Adrenal gland (tissue), 5 donors: Measurements from ENCODE around the gene BCOR.

ENCODE experiments used
- POLR2A ChIP-seq, 2 donors: fragments of 450-650 bp; IDR thresholded peaks; one replicate each; pipeline ENCODE4 v1.6.1; 2017; ENCODE audit warnings: antibody characterized with exemption in 2 of 2, mild to moderate bottlenecking in 2 of 2, moderate library complexity in 1 of 2
- TF ChIP-seq, protein P1 (sequence below), 6 experiments: fragments of 450-650 bp in 4 of 6; fragments of 200-600 bp in 2 of 6; sonication (generic) in 1 of 6; IDR thresholded peaks; 1 replicate in 5 of 6; 2 replicates in 1 of 6; pipeline versions ENCODE4 v1.5.1 to v1.8.0; 2016 to 2021; ENCODE audit warnings: antibody characterized with exemption in 6 of 6, mild to moderate bottlenecking in 2 of 6, moderate library complexity in 1 of 6
- donor health status: DM: no; HTN: no; CAD: no.

DNA sequence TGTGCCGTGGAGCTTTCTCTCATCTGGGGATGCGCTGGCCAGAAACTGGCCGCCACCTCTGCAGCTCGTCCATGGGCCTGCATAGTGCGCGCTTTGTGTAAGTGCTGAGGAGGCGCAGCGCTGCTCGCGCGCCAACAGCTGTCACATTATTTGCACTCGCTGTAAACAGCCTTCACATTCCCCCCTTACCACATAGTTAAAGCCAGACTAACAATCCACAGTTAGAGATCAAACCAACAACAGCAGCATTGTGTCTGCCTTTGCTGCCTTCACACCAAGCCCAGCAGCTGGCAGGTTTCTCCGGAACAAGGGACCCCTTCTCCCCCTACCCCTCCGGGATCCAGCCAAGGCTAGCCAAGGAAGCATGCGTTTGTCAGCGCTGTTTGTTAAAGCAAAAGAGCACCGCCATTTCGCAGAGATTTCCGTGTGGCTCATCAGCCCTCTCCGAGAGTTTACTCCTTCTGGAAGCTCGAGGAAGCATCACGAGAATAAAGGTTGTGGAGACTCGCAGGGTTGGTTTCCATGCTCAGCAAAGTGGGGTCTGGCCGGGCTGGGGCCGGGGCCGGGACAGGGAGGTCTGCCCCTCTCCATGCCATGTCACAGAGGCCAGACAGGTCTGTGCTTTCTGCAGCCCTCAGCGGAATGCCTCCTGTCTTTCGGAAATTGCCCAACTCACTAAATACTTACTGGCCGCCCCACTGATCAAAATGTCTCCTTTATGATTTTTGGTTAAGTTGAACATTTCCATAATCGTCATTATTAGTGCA is 11.0 kb downstream of the BCOR start:
- TF ChIP-seq, protein P1, sequence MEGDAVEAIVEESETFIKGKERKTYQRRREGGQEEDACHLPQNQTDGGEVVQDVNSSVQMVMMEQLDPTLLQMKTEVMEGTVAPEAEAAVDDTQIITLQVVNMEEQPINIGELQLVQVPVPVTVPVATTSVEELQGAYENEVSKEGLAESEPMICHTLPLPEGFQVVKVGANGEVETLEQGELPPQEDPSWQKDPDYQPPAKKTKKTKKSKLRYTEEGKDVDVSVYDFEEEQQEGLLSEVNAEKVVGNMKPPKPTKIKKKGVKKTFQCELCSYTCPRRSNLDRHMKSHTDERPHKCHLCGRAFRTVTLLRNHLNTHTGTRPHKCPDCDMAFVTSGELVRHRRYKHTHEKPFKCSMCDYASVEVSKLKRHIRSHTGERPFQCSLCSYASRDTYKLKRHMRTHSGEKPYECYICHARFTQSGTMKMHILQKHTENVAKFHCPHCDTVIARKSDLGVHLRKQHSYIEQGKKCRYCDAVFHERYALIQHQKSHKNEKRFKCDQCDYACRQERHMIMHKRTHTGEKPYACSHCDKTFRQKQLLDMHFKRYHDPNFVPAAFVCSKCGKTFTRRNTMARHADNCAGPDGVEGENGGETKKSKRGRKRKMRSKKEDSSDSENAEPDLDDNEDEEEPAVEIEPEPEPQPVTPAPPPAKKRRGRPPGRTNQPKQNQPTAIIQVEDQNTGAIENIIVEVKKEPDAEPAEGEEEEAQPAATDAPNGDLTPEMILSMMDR (IDR thresholded peaks at IDR 0.05) = no peak
- TF ChIP-seq POLR2A (IDR thresholded peaks at IDR 0.05) = no peak
